Lung (tissue), 12 donors: ENCODE measurements around the gene GNAS-AS1. TPM values are rescaled to one million over a fixed set of nuclear protein-coding genes. Genes with fewer than 3 reads are reported as not detected.

ENCODE experiments used
- ATAC-seq: fragments of 200-7000 bp; cut with Tn5 transposase; one replicate; pipeline ENCODE4 v1.9.1; 2020; ENCODE audit warnings: moderate number of reproducible peaks; ENCODE audit not compliant: insufficient read depth, low FRiP score
- DNase-seq, 3 donors: peaks; one replicate each; pipeline ENCODE4 v3.0.0-alpha.2; 2013 to 2017
- H3K27ac ChIP-seq, 2 donors: one replicate each; pipeline ENCODE4 v1.5.1; 2013; ENCODE audit warnings: mild to moderate bottlenecking in 2 of 2, moderate library complexity in 2 of 2, control low read depth in 1 of 2, inconsistent platforms in 1 of 2, low read depth in 1 of 2, low read length in 1 of 2
- H3K27me3 ChIP-seq, 3 donors: one replicate each; pipeline ENCODE4 v1.5.1; 2013; ENCODE audit warnings: low read length in 2 of 3; ENCODE audit not compliant: control insufficient read depth in 3 of 3, insufficient read depth in 3 of 3
- H3K36me3 ChIP-seq, 4 donors: one replicate each; pipeline ENCODE4 v1.5.1; 2013; ENCODE audit warnings: low read length in 4 of 4, mild to moderate bottlenecking in 1 of 4, moderate library complexity in 1 of 4; ENCODE audit not compliant: control insufficient read depth in 4 of 4, insufficient read depth in 4 of 4
- H3K4me1 ChIP-seq, 5 donors: one replicate each; pipeline ENCODE4 v1.5.1; 2013; ENCODE audit warnings: low read length in 5 of 5, mild to moderate bottlenecking in 2 of 5, moderate library complexity in 1 of 5; ENCODE audit not compliant: control insufficient read depth in 5 of 5, insufficient read depth in 5 of 5
- H3K4me3 ChIP-seq: one replicate; pipeline ENCODE4 v1.5.1; 2013; ENCODE audit warnings: mild to moderate bottlenecking, control low read depth, moderate library complexity
- H3K9ac ChIP-seq, 2 donors: one replicate each; pipeline ENCODE4 v1.5.1; 2013; ENCODE audit warnings: low read length in 2 of 2, control low read depth in 1 of 2; ENCODE audit not compliant: insufficient read depth in 1 of 2
- H3K9me3 ChIP-seq, 4 donors: one replicate each; pipeline ENCODE4 v1.5.1; 2013; ENCODE audit warnings: low read length in 3 of 4, mild to moderate bottlenecking in 1 of 4, moderate library complexity in 1 of 4; ENCODE audit not compliant: control insufficient read depth in 4 of 4, insufficient read depth in 3 of 4
- WGBS, 2 donors: extraction: QIAGEN DNeasy Blood & Tissue Kit; methylation state at CpG; one replicate each; pipeline ENCODE4 v1.1.7; 2013; 5-methylcytosine and 5-hydroxymethylcytosine counted together
- polyA plus RNA-seq, 2 donors: library from polyadenylated mRNA; stranded (reverse); fragments of 200-250 nt; gene quantifications; one replicate each; pipeline ENCODE4 v1.2.1, GENCODE V29; 2013
- total RNA-seq, 2 donors: library from RNA; depleted of rRNA in 1 of 2; stranded (reverse); fragments of >200 nt in 1 of 2; gene quantifications; one replicate each; pipeline ENCODE4 v1.2.1, GENCODE V29; 2014 to 2021
- TF ChIP-seq, protein P1 (sequence below): IDR thresholded peaks from 2 replicates; pipeline ENCODE4 v1.5.1; 2012; ENCODE audit warnings: mild to moderate bottlenecking; ENCODE audit errors: control extremely low read depth, extremely low read depth
- donor health status: control.
- donor health status: control.
- donor health status: Bipolar disorder and iron deficiency.
- donor health status: healthy.
- donor health status: DM: yes; HTN: yes; CAD: no.

Gene GNAS-AS1
- total and polyA plus RNA-seq, 4 donors = 0.07 to 1.9 (median 0.74) TPM

DNA sequence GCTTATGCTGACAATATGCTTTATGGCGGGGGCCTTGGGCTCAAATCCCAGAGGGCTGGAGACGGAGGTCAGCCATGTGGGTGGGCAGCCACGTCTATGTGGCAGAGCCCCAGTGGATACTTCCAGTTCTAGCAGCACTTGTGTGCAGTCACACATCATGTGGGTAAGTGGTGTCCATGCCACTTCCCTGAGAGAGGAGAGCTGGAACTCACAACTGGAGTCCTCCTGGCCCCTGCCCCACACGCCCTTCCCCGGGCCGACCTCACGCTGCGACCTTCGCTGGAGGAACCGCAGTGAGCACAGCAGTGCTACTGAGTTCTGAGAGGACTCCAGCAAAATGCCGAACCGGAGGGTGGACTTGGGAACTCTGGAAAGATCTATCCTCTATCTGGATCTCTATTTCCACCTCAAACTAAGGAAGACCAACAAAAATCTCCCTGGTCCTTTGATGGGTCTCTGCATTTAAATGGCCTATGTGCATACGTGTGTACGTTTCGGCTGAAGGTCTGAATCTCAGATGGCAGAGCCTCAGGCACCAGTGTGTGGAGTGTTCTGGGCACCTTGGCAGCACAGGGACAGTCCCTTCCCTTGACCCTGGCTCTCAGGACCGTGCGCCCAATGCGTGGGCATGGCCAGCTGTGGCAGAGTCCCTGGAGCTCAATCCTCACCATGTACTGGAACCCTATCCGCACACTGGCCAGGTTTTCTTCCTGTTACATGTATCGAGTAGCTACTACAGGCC lies 55.4 kb downstream of the GNAS-AS1 start:
- H3K27ac ChIP-seq = no peak overlapping the region
- ATAC-seq = no peak
- H3K27me3 ChIP-seq = peaks cover 0 to 6% (median 0%) of the 10 kb centered on the region in 3 donors
- TF ChIP-seq, protein P1, sequence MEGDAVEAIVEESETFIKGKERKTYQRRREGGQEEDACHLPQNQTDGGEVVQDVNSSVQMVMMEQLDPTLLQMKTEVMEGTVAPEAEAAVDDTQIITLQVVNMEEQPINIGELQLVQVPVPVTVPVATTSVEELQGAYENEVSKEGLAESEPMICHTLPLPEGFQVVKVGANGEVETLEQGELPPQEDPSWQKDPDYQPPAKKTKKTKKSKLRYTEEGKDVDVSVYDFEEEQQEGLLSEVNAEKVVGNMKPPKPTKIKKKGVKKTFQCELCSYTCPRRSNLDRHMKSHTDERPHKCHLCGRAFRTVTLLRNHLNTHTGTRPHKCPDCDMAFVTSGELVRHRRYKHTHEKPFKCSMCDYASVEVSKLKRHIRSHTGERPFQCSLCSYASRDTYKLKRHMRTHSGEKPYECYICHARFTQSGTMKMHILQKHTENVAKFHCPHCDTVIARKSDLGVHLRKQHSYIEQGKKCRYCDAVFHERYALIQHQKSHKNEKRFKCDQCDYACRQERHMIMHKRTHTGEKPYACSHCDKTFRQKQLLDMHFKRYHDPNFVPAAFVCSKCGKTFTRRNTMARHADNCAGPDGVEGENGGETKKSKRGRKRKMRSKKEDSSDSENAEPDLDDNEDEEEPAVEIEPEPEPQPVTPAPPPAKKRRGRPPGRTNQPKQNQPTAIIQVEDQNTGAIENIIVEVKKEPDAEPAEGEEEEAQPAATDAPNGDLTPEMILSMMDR = no peak
- no peak for DNase-seq
- H3K9ac ChIP-seq = no peak overlapping the region
- H3K4me1 ChIP-seq = peaks cover 0 to 3% (median 0%) of the 10 kb centered on the region in 5 donors
- no peaks in the 10 kb centered on the region for H3K36me3 ChIP-seq
- WGBS, 2 donors = 86 to 92% methylated on average over 20 of the region's 20 CpGs
- H3K4me3 ChIP-seq = no peak overlapping the region
- peaks cover 0 to 5% (median 0%) of the 10 kb centered on the region in 4 donors for H3K9me3 ChIP-seq

DNA sequence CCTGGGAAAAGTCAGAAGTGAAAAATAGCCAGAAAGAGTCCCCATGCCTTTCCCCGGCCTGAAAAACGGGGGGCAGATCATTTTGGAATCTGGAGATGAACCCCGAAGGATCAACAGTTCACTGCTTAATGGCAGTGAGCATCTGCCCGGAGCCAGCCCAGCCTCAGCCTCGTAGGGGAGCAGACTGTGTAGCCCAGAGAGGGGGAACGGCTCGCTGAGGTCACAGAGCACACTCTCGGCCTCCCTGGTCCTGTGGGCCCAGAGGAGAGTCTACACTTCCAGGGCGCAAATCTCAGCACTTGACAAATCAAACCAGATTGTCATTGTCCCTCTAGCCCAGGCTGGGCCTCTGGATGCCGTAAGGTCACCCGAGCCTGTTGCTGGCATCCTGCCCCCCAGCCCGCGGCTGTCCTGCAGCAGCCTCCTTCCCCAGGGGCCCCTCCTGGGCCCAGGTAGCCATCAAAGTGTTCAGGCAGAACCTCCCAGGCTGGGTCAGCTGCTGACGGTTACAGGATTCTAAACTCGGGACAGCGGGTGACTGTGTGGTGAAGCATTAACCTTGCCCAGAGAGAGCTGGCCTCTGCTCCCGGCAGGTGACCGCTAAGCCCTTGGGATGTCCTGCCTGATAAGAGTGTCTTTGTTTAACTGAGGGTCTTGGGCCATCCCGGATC lies 56.1 kb downstream of the GNAS-AS1 start:
- Histone ChIP-seq H3K9me3 (peaks cover 0 to 5% (median 0%) of the 10 kb centered on the region in 4 donors), H3K9ac (no peak overlapping the region), H3K4me1 (no peaks in the 10 kb centered on the region), H3K27ac (no peak overlapping the region), H3K36me3 (no peaks in the 10 kb centered on the region), H3K4me3 (no peak overlapping the region), H3K27me3 (peaks cover 0 to 6% (median 0%) of the 10 kb centered on the region in 3 donors)
- TF ChIP-seq, protein P1 = no peak
- DNase-seq (no peak), ATAC-seq (no peak)
- WGBS, 2 donors = 74 to 80% methylated on average over 19 of the region's 19 CpGs

DNA sequence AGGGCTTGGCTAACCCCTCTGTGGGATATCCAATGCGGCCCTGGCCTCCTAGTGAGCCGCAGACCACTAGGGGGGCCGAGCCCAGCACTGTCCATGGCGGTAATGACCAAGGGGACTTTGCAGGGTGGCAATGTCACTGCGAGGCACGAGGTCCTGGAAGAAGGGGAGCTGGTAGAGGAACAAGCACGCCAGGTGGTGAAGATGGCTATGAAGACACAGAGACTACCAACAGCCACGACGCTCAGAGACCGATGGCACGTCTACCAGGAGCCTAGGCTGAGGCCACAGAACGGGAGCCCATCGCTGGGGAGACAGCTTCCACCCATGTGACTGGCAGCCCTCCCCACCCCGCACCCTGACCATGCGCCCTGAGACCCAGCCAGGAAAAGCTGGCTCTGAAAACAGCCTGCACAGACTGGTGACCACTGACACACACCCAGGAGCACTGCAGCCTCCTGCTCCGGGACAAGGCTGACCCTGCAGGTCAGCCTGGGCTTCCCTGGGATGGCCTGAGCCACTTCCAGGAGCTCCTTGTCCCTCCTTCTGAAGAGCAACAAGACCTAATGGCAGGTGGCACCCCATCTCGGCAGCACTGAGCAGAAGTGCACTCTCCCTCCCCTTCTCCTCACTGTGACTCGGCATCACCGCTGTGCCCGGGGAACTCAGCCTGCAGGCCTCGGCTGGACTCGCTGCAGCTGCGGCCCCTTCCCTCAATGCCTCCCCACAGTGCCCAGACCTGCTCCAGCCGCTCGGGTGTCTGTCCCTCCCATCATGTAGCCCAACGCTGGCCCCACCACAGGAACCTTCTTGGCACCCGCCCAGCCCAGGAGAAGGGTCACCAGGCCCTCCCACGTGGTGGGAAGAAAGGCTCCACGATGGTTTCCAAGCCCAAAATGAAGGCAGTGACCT lies 56.9 kb downstream of the GNAS-AS1 start:
- H3K27me3 ChIP-seq = peaks cover 0 to 6% (median 0%) of the 10 kb centered on the region in 3 donors

More for the DNA sequence above, 56.9 kb downstream of the GNAS-AS1 start:
- Histone ChIP-seq H3K4me1 (no peaks in the 10 kb centered on the region), H3K9ac (no peak overlapping the region), H3K36me3 (no peaks in the 10 kb centered on the region), H3K4me3 (no peak overlapping the region), H3K9me3 (peaks cover 0 to 5% (median 0%) of the 10 kb centered on the region in 4 donors), H3K27ac (no peak overlapping the region)
- TF ChIP-seq, protein P1 = no peak
- ATAC-seq (no peak), DNase-seq (no peak)
- WGBS, 2 donors = 83 to 86% methylated on average over 26 to 29 of the region's 29 CpGs
